Measurements from ENCODE around the gene LRP6.

DNA sequence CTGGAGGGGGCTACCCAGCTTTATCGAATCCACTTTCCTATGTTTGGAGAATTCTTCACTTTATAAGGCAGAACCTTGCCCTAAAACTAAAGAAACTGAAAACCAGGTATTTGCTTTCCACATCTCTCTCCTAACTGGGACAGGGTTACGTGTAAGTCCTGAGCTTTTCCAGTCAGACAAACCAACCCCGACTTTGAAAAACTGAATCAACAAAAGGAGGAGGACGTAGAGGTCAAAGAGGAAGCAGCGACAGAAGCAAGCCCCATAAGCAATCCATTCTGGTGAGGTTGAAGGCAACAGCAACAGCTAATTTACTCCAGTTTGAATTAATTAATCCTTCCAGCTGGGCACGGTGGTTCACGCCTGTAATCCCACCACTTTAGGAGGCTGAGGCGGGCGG, 47.2 kb downstream of the LRP6 start:
- TF ChIP-seq, protein P1, sequence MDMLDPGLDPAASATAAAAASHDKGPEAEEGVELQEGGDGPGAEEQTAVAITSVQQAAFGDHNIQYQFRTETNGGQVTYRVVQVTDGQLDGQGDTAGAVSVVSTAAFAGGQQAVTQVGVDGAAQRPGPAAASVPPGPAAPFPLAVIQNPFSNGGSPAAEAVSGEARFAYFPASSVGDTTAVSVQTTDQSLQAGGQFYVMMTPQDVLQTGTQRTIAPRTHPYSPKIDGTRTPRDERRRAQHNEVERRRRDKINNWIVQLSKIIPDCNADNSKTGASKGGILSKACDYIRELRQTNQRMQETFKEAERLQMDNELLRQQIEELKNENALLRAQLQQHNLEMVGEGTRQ (CRISPR knock-in tag; IDR thresholded peaks at IDR 0.05): no peak
- TF ChIP-seq ZNF138 (CRISPR knock-in tag; conservative IDR thresholded peaks at IDR 0.05) (no peak), ZNF396 (CRISPR knock-in tag; IDR thresholded peaks at IDR 0.05; ENCODE audit: borderline replicate concordance) (no peak), ESRRA (CRISPR knock-in tag; IDR thresholded peaks at IDR 0.05; ENCODE audit: borderline replicate concordance) (no peak)
- TF ChIP-seq, protein P2, sequence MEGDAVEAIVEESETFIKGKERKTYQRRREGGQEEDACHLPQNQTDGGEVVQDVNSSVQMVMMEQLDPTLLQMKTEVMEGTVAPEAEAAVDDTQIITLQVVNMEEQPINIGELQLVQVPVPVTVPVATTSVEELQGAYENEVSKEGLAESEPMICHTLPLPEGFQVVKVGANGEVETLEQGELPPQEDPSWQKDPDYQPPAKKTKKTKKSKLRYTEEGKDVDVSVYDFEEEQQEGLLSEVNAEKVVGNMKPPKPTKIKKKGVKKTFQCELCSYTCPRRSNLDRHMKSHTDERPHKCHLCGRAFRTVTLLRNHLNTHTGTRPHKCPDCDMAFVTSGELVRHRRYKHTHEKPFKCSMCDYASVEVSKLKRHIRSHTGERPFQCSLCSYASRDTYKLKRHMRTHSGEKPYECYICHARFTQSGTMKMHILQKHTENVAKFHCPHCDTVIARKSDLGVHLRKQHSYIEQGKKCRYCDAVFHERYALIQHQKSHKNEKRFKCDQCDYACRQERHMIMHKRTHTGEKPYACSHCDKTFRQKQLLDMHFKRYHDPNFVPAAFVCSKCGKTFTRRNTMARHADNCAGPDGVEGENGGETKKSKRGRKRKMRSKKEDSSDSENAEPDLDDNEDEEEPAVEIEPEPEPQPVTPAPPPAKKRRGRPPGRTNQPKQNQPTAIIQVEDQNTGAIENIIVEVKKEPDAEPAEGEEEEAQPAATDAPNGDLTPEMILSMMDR (IDR thresholded peaks at IDR 0.05): no peak
- TF ChIP-seq, protein P3, sequence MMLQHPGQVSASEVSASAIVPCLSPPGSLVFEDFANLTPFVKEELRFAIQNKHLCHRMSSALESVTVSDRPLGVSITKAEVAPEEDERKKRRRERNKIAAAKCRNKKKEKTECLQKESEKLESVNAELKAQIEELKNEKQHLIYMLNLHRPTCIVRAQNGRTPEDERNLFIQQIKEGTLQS (CRISPR knock-in tag; conservative IDR thresholded peaks at IDR 0.05): no peak
- TF ChIP-seq, protein P4, sequence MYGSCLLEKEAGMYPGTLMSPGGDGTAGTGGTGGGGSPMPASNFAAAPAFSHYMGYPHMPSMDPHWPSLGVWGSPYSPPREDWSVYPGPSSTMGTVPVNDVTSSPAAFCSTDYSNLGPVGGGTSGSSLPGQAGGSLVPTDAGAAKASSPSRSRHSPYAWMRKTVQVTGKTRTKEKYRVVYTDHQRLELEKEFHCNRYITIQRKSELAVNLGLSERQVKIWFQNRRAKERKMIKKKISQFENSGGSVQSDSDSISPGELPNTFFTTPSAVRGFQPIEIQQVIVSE (CRISPR knock-in tag; IDR thresholded peaks at IDR 0.05; ENCODE audit: borderline replicate concordance): no peak

Measured in WTC11 (cell line).